GM18870 (cell line): ENCODE results near the gene NTM.

Experiments used
- ATAC-seq: cut with Tn5 transposase; IDR thresholded peaks from one replicate; pipeline ENCODE4 v1.9.1; 2021; ENCODE audit warnings: moderate library complexity; ENCODE audit not compliant: unreplicated experiment

Gene NTM

GRCh38 chr11:132078264-132079076, 708.1 kb downstream of the NTM start:
- ATAC-seq, result no peak

DNA sequence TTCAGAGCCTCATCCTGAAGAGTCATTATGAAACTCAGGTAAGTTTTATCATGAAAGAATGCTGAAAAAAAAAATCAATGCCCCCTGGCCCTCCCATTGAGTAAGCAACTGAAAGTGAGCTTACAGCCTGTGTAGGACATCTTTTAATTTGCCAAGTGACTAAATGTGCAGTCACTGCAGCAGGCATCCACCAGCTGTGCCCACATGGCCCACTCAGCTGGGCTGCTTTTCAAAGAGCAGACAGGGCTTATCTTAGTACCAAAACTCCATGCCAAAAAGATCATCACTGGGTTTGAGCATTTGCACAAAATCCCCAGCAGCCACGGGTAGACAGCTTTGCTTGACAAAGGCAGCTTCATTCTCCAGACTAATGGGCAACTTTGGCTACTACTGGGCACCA, 709.7 kb downstream of the NTM start:
- ATAC-seq, result no peak

GRCh38 chr11:132082566-132082965, 712.2 kb downstream of the NTM start:
- ATAC-seq, result no peak

- no peak for ATAC-seq
Measured at GRCh38 chr11:132084433-132084832, 714.0 kb downstream of the NTM start.

DNA sequence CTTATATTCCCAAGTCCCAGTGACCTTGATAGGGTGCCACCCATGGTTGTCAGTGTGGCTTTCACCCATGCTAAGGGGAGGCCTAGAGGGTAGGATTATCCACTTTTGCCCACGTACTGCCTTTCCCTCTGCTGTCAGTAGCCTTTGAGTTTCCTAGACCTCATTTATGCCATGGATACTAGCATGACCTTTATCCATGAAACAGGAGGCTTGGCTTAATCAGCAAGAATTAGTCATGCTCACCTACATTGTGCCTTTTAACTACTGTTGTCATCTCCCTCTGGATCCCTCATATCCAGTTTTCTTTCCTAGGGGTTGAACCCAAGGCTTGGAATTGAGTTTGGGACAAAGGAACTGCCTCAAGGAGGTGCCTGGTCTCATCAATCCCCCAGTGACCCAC, 716.7 kb downstream of the NTM start:
- no peak for ATAC-seq

- no peak for ATAC-seq
Measured at GRCh38 chr11:132088551-132088950, 718.1 kb downstream of the NTM start.

DNA sequence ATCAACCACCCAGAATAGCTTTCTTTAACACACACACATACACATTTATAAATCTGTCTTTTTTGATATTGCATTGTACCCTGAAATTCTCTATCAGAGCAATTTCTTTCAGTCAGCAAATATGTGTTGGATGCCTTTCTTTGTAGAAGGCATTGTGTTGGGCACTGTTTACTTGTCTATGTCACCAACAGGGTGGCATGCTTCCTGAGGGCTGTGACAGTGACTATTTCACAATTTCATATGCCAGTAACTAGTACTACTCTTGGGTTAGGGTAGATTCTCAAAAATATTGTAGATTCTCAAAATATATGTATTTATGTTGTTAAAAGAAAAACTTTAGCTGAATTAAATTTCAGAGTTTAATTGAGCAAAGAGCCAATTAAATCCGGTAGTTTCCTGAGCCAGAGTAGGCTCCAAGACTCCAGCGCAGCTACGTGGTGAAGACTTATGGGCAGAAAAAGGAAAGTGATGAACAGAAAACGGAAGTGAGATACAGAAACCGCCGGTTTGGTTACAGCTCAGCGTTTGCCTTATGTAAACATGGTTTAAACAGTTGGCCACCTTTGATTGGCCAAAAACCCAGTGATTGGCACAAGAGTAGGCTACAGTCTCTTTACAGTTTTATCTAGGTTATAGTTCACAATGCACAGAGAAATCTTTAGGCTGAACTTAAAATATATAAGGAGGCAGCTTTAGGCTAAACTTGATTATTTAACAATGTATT, 723.3 kb downstream of the NTM start:
- ATAC-seq, result no peak

- ATAC-seq, result no peak
Measured at GRCh38 chr11:132094598-132094997, 724.2 kb downstream of the NTM start.

DNA sequence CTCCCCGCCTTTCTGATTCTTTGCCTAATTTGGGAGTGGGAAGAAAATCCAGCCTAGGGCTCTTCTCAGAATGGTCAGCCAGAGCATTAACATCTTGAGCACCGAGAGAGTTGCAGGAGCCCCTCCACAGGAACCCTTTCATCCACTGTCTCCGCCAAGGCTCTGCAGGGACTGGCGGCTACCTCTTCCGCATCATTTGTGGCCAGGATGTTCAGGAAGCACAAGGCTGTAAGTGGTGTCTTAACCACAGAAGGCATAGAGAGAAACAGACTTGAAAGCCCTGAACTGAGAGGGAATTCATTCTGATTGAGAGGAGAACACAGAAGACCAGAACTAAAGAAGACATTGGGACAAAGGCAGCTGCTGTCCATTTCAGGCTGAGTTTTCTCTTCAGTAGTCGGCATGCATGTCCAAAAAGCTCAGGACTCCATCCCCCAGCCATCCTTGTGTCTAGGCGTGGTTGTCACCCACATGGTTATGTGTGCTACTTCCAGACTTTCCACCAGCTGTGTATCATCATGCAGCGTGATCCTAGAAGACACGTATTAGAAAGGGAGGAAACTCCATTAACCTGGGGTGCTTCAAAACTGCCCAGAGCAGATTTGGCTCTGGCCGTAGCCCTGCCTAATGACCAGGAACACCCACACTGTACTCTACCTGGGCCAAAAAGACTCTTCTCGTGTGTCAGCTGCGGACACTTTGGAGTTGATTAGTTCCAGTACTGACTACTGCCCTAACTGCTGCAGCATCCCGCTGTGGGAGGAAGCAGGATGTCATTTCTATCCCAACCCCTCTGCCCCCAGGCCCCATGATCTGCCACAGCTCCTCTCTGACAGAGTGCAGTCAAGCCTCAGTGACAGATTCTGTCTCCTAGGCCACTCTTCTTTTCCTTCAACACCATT, 725.1 kb downstream of the NTM start:
- no peak for ATAC-seq

DNA sequence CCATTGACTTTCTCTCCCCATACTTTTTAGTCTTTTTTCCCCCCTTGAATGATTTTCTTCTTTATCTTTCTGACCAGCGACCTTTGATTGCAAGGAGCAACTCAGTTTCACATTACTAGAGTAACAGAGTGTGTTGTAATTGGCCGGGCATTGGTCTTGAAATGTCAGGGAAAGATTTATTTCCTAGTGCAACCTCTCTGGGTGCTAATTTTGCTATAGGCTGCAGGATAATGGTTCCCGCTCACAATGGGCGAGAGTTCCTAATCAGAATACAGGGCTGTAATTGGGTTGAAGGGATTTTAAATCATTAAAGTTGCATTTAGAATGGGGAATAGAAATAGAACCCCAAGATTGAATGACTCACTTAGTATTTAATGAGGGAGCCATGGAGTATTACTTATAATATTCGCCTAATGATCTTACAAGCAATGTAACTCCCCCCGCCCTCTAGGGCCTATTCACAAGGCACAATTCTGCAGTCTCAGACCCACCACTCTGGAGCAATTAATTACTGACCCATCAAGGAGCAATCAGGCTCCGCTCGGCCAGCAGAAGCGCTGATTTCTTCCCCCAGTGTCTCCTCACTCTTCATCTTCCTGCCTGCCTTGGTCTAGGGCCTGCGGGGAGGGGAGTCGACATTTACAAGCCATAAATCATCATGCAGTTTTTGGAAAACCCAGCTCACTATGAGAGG, 725.9 kb downstream of the NTM start:
- no peak for ATAC-seq

- no peak for ATAC-seq
Measured at GRCh38 chr11:132099692-132100091, 729.3 kb downstream of the NTM start.

GRCh38 chr11:132100583-132100982, 730.2 kb downstream of the NTM start:
- no peak for ATAC-seq

DNA sequence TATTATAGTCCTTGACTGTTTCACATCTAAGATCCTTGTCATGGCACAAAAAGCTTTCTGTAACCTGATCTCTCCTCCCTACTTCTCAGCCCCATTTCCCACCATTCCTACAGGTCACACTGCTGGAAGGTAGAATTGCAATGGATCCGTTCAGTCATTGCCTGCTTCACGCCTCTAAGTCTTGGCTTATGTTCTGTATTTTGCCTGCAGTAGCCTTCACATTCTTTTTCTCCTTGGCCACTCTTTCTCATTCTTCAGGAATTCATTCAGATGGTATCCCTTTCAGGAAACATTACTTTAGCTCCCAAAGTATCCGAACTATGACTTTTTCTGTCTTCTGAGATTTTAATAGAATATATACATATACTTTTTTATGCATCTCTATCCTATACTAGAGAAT, 731.5 kb downstream of the NTM start:
- ATAC-seq, result no peak

DNA sequence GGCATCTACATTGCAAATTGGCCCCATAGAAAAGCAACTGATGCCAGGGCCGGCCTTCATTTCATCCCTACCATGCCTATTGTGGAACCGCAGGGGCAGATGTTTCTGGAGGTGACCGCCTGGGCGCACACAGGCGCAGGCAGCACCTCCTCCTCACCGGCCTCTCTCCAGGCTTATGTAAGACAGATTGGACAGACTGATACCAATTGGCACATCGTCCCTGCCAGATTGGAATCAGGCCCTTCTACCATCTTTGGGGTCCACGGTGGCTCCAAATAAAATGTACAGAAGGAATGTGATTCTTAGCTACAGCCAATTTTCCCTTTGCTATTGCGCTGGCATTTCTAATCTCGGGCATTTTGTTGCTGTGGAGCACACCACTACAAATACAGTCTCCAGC, 732.6 kb downstream of the NTM start:
- no peak for ATAC-seq

DNA sequence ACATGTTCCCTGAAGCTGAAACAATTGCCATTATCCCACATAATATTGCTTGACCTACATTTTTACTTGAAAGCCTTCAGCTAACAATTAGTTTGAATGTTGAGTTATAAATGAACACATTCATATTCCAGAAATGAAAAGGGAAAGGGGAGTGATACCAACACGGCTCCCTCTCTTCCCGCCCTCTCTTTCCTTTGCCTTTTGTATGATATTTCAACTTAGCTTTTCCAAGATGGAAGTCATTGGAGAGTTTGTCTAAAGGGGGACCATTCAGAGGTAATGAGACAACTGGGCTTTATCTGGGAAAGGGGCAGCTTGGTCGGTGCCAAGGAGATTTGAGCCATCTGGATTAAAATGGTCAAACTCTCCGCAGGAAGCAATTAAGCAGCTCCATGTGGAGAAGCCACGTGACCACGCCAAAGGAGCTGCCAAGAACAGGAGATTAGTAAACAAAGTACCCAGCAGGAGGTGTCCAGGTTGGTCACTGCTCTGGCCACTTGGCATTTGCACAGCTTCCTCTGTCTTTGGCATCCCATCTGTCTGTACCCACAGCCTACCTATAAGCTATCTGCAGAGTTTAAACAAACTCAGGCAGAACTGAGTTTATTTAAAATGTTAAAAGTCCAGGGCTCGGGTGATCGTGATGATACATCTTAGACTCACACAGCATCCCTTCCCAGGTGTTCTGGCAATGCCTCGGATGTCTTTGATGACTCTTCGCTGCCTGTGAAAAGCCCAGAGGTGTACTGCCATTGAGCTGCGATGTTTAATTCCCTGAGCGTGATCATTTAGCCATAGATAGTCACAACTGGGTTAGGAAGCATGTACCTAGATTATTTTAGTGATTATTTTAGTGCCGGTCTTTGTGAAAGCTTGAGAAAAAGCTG, 735.9 kb downstream of the NTM start:
- no peak for ATAC-seq

DNA sequence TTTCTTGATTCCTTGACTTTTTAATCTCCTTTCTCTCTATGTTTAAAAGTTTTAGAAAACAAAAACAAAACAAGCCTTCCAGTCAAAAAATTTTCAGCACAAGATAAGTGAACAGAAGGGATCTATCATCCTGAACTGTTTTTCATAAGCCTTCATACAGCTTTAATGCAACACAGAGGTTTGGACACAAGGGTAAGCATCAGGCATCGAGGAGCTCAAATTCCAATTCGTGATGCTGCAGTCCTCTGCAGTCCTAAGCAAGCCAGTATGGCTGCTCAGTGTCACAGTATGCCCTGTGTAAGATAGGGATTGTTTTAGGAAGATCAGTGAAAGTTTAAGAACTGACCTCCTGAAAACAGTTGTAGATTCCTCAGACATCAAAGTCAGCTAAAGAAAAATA, 740.9 kb downstream of the NTM start:
- ATAC-seq, result no peak

DNA sequence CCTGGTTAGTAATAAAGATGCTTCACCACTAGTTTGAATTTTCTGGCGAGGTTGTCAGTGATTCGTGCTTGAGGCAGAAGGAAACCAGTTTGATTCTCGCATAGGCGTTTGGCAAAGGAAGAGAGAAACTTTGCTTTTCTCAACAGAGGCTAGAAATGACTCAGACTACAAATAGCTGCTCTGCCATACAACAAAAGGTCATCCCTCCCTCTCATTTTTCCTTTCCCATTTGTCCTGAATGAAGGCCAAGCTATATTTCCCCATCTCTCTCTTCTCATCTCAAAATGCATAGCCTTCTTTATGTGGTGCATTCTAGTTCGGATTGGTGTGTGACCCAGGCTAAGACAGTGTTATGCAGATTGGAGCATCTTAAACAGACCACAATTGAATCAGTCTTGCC, 741.4 kb downstream of the NTM start:
- ATAC-seq, result no peak

DNA sequence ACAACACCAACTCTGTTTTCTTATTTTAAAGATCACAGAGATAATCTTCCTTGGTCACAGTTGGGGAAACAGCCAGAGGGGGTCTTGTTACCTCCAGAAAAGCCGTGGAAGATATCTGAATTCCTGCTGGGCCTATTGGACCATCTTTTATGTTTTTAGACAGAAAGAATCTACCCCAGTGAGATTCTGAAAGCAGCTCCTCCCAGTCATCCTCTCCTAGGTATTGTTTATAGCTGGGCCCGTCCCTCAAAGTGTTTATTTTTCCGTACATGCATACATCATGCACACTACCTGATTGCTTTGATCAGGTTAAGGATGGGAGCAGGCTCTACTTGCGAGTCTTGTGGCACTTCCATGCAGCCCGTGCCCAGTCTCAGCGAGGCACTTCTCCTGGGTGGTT, 742.4 kb downstream of the NTM start:
- ATAC-seq, result no peak

- ATAC-seq, result no peak
Measured at GRCh38 chr11:132114185-132114584, 743.8 kb downstream of the NTM start.

DNA sequence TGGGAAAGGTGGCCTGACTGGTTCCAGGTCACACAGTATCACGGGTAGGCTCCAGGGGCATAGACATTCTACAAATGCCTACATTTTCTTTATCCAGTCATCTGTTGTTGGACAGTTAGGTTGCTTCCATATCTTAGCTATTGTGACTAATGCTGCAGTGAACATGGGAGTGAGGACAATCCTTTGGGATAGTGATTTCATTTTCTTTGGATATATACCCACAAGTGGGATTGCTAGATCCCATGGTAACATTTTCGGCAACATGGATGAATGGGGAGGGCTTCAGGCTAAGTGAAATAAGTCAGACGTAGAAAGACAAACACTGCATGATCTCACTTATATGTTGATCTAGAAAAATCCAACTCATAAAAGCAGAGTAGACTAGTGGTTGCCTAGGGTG, 744.3 kb downstream of the NTM start:
- ATAC-seq, result no peak
